D721Med (cell line): Measurements from ENCODE around the gene LCLAT1.
"Not testable (repeated sequence)": the region's sequence is repeated elsewhere in the genome, so short reads cannot be mapped to it uniquely, and the experiment has no call there.

Experiments used
- DNase-seq: peaks from one replicate; pipeline ENCODE4 v3.0.0; 2011; ENCODE audit warnings: low spot score; ENCODE audit not compliant: insufficient read length
- FAIRE-seq: peaks from 2 replicates; lab custom pipeline; 2011; peaks lifted over from hg19 to GRCh38; lab: Jason Lieb, UNC
- TF ChIP-seq, protein P1 (sequence below): IDR thresholded peaks from 2 replicates; pipeline ENCODE4 v1.5.1; 2012; ENCODE audit warnings: mild to moderate bottlenecking, control low read depth; ENCODE audit not compliant: insufficient read depth; ENCODE audit errors: missing control alignments

Gene LCLAT1

DNA sequence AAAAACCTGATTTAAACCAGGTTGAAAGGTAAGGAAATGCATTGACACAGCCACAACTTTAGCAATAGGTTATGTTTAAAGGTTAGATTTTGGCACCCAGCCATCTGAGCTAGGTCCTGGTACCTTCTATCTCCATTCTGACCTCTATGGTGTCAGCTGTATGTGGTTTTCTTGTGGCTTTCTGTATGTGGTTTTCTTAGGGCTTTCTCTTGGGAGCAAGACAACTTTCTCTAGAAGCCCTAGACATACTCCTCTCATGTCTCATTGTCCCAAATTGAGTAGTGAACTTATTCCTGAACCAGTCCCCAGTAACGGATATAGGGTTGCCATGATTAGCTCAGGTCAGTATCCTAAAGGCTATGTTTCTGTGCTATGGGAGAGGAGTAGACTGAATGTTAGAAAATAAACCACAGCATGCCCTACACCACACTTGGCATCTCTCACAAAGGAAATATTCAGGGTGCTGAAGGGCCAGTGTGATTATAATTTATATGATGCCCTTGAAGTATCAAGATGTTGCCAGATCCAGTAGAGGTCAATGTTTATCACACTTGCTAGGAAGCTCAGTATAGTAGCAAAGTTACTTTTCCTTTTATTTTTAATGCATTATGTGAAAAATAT, 184.1 kb downstream of the LCLAT1 start:
- TF ChIP-seq, protein P1, sequence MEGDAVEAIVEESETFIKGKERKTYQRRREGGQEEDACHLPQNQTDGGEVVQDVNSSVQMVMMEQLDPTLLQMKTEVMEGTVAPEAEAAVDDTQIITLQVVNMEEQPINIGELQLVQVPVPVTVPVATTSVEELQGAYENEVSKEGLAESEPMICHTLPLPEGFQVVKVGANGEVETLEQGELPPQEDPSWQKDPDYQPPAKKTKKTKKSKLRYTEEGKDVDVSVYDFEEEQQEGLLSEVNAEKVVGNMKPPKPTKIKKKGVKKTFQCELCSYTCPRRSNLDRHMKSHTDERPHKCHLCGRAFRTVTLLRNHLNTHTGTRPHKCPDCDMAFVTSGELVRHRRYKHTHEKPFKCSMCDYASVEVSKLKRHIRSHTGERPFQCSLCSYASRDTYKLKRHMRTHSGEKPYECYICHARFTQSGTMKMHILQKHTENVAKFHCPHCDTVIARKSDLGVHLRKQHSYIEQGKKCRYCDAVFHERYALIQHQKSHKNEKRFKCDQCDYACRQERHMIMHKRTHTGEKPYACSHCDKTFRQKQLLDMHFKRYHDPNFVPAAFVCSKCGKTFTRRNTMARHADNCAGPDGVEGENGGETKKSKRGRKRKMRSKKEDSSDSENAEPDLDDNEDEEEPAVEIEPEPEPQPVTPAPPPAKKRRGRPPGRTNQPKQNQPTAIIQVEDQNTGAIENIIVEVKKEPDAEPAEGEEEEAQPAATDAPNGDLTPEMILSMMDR: no peak
- FAIRE-seq (no peak), DNase-seq (no peak)

DNA sequence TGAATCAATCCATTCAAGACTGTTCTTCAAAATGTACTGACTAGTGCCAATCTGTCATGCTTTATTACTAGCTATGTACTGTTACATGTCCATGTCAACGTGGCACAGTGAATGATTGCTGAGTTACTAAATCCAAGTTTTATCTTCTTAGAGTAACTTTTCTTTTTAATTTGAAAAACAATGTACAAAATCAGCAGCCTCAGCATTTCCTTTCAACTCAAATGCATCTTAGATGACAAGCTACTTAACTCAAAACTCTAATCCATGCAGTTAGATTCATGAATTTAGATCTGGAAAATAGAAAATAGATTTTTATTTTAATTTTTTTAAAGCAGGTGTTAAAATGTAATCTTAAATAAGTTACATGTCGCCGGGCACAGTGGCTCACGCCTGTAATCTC, 186.0 kb downstream of the LCLAT1 start:
- TF ChIP-seq, protein P1: no peak
- DNase-seq: no peak
- no peak for FAIRE-seq

DNA sequence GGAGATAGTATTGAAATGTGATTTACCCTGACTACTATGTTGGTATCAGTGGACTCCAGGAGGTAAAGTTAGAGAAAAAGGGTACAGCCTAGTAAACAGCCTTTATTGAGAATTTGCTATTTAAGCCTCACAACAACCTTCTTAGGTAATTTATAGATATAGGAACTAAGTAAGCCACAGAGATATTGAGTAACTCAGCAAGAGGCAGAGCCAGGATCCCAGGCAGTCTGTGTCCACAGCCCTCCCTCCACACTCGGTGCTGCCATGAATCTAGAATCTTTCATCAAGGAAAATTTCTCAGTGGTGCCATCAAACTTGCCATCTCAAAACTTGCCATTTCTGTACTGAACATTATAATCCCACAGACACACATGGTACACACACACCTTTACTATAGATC, 189.3 kb downstream of the LCLAT1 start:
- TF ChIP-seq, protein P1: no peak
- FAIRE-seq (no peak), DNase-seq (no peak)

DNA sequence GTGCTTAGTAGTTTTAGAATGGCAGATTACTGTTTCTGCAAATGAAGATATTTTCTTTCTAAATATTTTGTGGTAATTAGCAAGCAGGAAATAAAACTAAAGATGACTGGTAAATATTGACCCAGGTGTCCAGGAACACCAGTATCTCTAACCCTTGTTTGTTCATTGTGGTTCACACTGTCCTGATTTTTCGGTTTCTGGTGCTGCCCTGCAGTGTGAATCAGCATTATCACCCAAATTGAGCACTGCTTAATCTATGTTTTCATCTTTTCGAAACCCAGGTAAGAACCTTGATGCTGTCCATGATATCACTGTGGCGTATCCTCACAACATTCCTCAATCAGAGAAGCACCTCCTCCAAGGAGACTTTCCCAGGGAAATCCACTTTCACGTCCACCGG, 192.8 kb downstream of the LCLAT1 start:
- DNase-seq: no peak
- FAIRE-seq: no peak
- TF ChIP-seq, protein P1: no peak

DNA sequence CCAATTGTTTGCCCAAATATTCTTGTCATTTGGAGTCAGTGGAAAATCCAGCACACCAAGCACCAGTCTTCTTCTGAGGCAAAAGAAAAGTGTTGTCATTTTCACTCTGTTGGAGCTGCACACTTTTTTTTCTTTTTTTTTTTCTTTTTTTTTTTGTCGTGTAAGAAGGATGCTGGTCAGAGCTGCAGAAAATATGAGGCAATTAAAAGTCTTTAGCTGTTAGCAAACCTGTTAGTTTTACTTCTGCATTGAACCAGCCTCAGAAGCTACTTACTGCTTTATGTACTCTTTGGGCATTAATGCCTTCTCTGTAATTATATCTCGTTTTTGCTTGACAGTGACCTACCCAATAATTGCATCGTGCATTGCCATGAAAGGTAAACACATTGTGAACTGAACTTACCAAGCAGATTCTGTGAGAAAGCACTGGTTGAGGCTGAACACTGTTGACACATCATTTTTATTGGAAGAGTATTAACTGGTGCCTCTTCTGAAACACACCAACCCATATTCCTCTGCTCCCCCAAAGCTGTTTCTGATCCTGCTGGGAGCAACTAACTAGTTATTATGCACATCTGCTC, 194.8 kb downstream of the LCLAT1 start:
- FAIRE-seq (no peak), DNase-seq (no peak)
- TF ChIP-seq, protein P1: no peak

DNA sequence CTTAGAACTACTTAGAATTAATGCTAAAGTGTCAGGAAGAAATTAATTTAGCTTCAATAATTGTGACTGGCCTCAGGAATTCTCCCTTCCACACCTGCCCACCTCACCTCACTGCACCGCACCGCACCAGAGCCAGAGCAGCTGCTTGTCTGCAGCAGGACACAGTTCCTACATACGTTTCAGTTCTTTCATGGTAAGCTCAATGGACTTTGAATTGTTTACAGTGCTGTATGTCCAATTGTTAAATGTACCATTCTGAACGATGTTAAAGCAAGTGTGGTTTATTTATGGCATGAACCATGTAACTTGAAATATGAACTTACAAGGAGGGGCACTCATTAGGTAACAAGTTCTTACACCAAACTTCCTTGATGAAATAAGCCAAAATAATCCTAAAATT, 196.0 kb downstream of the LCLAT1 start:
- DNase-seq, FAIRE-seq: not testable (repeated sequence)

DNA sequence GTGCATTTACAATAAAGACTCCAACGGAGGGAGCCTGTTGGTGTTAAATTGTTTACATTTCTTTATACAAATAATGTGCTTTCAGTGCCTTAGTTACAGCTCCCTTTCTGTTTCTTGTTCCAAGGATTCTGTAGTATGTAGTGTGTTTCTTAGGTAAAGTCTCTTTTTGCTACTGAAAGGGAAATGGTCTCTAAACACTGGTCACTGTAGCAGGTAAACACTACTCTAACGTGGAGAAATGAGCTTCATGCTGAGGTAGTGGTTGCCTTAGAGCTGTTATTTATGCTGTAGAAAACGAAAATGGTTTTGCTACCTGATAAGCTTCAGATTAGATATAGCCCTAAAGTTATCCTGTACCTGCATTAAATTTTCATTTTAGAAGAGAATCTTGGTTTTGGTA, 196.6 kb downstream of the LCLAT1 start:
- no peak for FAIRE-seq
- TF ChIP-seq, protein P1: no peak
- no peak for DNase-seq
